HK-2 (cell line): ENCODE measurements around the gene ZNF74.
"Not testable (repeated sequence)": the region's sequence is repeated elsewhere in the genome, so short reads cannot be mapped to it uniquely, and the experiment has no call there.

Source experiments
- DNase-seq: peaks from one replicate; pipeline ENCODE4 v3.0.0-alpha.2; 2018; ENCODE audit not compliant: unreplicated experiment

ZNF74 gene

DNA sequence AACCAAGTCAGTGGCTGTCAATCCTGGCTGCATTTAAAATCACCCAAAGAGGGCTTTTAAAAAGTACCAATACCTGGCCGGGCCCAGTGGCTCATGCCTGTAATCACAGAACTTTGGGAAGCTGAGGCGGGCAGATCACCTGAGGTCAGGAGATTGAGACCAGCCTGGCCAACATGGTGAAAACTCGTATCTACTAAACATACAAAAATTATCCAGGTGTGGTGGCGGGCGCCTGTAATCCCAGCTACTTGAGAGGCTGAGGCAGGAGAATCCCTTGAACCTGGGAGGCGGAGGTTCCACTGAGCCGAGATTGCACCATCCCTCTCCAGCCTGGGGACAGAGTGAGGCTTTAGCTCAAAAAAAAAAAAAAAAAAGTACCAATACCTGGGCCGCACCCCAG, 17.7 kb upstream of the ZNF74 start:
- DNase-seq: not testable (repeated sequence)

GRCh38 chr22:20376983-20377382, 17.0 kb upstream of the ZNF74 start:
- not testable (repeated sequence) for DNase-seq

DNA sequence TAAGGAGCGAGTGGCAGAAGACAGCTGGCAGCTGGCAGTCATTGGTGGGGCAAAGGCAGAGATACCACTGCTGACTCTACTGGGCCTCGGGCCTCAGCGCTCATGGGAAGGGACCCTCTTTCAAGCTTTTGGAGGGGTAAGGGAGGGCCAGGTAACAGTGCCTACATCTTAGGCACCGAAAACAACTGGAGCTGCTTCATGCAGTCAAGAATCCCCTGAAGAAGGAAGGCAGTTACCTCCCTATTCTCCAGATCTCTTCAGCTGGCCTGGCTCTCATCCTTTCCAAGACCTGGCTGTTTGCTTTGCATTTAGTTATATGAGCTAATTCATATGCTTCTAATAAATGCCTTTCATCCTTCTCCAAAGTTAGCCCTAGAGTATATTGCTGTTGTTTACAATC, 15.8 kb upstream of the ZNF74 start:
- no peak for DNase-seq

- DNase-seq: not testable (repeated sequence)
Measured at GRCh38 chr22:20378684-20379083, 15.3 kb upstream of the ZNF74 start.

GRCh38 chr22:20380486-20380885, 13.5 kb upstream of the ZNF74 start:
- DNase-seq: no peak

- no peak for DNase-seq
Measured at GRCh38 chr22:20383538-20383937, 10.4 kb upstream of the ZNF74 start.

GRCh38 chr22:20384171-20384570, 9.8 kb upstream of the ZNF74 start:
- DNase-seq: no peak

GRCh38 chr22:20384865-20385264, 9.1 kb upstream of the ZNF74 start:
- DNase-seq: no peak

GRCh38 chr22:20386336-20386735, 7.6 kb upstream of the ZNF74 start:
- no peak for DNase-seq

GRCh38 chr22:20386972-20387371, 7.0 kb upstream of the ZNF74 start:
- no peak for DNase-seq

- DNase-seq: no peak
Measured at GRCh38 chr22:20388200-20388599, 5.8 kb upstream of the ZNF74 start.

- DNase-seq: no peak
Measured at GRCh38 chr22:20389288-20389687, 4.7 kb upstream of the ZNF74 start.

- no peak for DNase-seq
Measured at GRCh38 chr22:20390394-20390907, 3.5 kb upstream of the ZNF74 start.

GRCh38 chr22:20391222-20391621, 2.7 kb upstream of the ZNF74 start:
- no peak for DNase-seq

- not testable (repeated sequence) for DNase-seq
Measured at GRCh38 chr22:20392365-20392881, 1.5 kb upstream of the ZNF74 start.

DNA sequence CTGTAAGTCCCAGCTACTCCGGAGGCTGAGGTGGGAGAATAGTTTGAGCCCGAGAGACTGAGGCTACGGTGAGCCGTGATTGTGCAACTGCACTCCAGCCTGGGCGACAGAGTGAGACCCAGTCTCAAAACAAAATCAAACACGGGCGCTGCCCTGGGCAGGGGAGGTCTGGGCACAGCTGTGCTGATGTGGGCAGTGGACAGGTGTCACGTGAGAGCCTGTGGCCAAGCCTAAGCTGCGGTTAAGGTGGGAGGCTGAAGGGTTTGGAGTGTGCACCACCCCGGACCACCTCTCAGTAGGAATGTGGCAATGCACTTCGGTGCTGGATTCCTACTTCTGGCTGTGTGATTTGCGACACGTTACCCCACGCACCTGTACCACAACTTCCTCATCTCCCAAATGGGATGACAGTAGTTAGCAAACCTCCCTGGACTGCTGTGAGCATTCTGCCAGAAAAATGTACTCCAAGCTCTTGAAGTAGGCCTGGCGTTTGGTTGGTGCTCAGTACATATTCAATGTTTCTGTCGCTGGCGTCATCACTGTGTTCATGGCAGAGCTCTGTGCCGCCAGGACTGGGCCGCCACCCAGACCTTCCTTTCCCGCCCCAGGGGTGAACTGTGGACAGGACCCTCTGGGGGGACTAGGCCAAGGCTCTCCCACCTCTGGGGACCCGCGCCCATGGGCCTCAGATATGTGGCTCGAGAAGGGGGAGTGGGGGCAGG, 807 bp upstream of the ZNF74 start:
- DNase-seq: no peak

DNA sequence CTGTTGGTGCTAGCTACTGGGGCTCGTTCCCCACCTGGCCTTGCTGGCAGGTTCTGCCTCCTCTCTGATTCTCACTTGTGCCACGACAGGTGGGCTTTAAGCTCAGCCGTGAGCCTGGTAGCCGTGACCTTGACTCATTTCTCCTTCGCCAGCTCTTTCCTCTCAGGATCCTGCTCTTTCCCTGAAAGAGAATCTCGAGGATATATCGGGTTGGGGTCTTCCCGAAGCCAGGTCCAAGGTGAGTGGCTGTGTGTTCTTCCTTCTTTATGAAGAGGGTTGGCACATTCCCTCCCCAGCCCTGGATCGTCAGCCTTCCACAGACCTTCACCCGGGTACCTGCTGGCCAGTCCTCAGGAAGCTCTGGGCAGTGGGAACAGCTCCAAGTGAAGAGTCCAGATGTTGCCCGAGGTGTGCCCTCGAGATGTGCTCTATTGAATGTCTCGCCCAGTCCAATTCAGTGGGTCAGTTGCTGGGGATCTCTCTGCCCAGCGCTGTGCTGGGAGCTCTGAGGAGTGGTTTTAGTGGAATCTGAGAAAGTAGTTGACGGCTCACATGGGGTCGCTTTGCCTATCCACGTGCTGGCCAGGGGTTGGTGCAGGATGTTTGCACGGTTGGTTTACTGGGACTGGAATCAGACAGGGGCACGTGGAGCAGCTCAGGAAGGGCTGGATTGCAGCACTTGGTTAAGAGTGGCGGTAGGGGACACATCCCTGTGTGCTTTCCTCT, 1.4 kb downstream of the ZNF74 start:
- DNase-seq: no peak

DNA sequence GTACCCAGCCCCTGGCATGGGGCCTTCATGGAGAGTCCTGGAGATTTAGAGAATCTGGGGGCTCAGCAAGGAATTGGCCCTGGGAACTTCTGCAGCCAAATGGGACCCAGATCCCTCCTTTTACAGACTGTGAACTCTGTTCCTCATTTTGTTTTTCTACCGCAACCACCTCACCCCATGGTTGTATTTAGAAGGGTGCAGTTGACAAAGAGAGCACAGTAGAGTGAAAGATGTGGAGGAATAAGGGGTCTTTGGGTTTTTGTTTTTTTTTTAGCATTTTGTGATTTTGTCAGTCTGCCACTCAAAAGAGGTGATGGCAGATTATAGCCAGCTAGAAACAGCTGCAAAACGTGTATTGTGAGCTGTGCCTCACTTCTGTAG, 1.9 kb downstream of the ZNF74 start:
- DNase-seq: no peak

DNA sequence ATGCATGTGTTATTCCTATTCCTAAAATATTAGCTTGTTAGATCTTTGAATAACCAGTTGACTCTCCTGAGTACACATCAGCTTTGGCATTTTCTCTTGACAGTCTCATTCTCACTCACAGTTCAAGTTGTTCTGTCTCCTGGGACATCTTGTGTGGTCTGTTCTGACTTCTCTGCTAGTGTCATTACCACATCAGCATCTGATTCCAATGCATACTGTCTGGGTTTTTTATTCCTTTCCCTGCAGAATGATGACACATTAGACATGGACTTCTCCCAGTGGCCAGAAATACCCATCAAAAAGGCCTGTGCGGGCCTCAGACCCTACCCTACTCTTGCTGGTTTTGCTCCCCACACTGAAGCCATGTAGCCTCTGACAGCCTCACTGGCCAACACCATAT, 2.7 kb downstream of the ZNF74 start:
- DNase-seq: no peak

- no peak for DNase-seq
Measured at GRCh38 chr22:20397498-20397897, 3.5 kb downstream of the ZNF74 start.

- DNase-seq: no peak
Measured at GRCh38 chr22:20398420-20398819, 4.5 kb downstream of the ZNF74 start.

GRCh38 chr22:20399866-20400605, 6.1 kb downstream of the ZNF74 start:
- DNase-seq: no peak
